Activated B cell treated with CpG ODN at 0.5 μM for 24 hours (primary cell): Measurements from ENCODE around the gene GNB1. TPM values are rescaled to one million over a fixed set of nuclear protein-coding genes. Genes with fewer than 3 reads are reported as not detected.

Source experiments
- ATAC-seq: fragments of 200-7000 bp; cut with Tn5 transposase; one replicate; pipeline ENCODE4 v1.10.0; 2021; ENCODE audit warnings: low read depth, mild to moderate bottlenecking, moderate library complexity
- CTCF ChIA-PET: fragments of 350-600 bp; sonication (Branson Sonifier 250); formaldehyde crosslinking; loops from one replicate; lab custom pipeline; 2021; ENCODE audit warnings: antibody characterized with exemption; lab: Charles Lee
- POLR2A ChIA-PET: fragments of 350-600 bp; sonication (Branson Sonifier 250); formaldehyde crosslinking; loops from one replicate; lab custom pipeline; 2021; ENCODE audit warnings: antibody characterized with exemption; lab: Charles Lee
- DNase-seq: peaks from one replicate; pipeline ENCODE4 v3.0.0; 2022
- H3K27ac Mint-ChIP-seq: one replicate; pipeline ENCODE4 v1.8.0; 2020; ENCODE audit warnings: mixed read lengths
- H3K27me3 Mint-ChIP-seq: one replicate; pipeline ENCODE4 v1.8.0; 2021; ENCODE audit warnings: mixed read lengths
- H3K36me3 Mint-ChIP-seq: one replicate; pipeline ENCODE4 v1.8.0; 2021; ENCODE audit warnings: low read depth, mixed read lengths
- H3K4me1 Mint-ChIP-seq: one replicate; pipeline ENCODE4 v1.8.0; 2021; ENCODE audit warnings: mixed read lengths
- H3K4me3 Mint-ChIP-seq: one replicate; pipeline ENCODE4 v1.8.0; 2020; ENCODE audit warnings: mild to moderate bottlenecking, mixed read lengths
- H3K9me3 Mint-ChIP-seq: one replicate; pipeline ENCODE4 v1.8.0; 2020; ENCODE audit warnings: mixed read lengths
- CTCF ChIP-seq: fragments of 200-600 bp; IDR thresholded peaks from one replicate; pipeline ENCODE4 v1.8.0; 2022; ENCODE audit warnings: antibody characterized with exemption, mild to moderate bottlenecking
- intact Hi-C: fragments of 100-400 bp; cut with micrococcal nuclease; formaldehyde crosslinking; loops from one replicate; pipeline ENCODE4 v1.15.1; 2024
- total RNA-seq: library from RNA; stranded (reverse); gene quantifications from 2 replicates; pipeline ENCODE4 v1.2.3, GENCODE V29; 2022

The GNB1 gene
- total RNA-seq, 1 donor from 2014 or later, result 302 TPM

- peaks cover 32% of the 10 kb centered on the region for H3K4me1 Mint-ChIP-seq
- no peak for DNase-seq
- no peak for TF ChIP-seq CTCF
- intact Hi-C loops, result loop anchor here (10.0 kb wide), 1 partner anchor 814 kb away; the partner anchor contains the start of gene PRXL2B
- no peaks in the 10 kb centered on the region for H3K27me3 Mint-ChIP-seq
- H3K9me3 Mint-ChIP-seq, result peaks cover 4% of the 10 kb centered on the region
- H3K27ac Mint-ChIP-seq, result peak overlapping the region; percentile 39
- no peak for ATAC-seq
- CTCF ChIA-PET, result no interaction called here
- POLR2A ChIA-PET, result interaction anchor here (0.7 kb wide), 1 partner anchor 30 kb away, joined by 4 read pairs; no protein-coding TSS in a partner anchor
- no peak overlapping the region for H3K4me3 Mint-ChIP-seq
- peaks cover 57% of the 10 kb centered on the region for H3K36me3 Mint-ChIP-seq
Observed at GRCh38 chr1:1771096-1771495, 119.8 kb downstream of the GNB1 start.

- H3K36me3 Mint-ChIP-seq, result peaks cover 50% of the 10 kb centered on the region
Observed at GRCh38 chr1:1770102-1770501, 120.8 kb downstream of the GNB1 start.

GRCh38 chr1:1768249-1768992 lies 122.5 kb downstream of the GNB1 start:
- Mint-ChIP-seq H3K27me3 (no peaks in the 10 kb centered on the region), H3K4me3 (no peak overlapping the region), H3K36me3 (peaks cover 67% of the 10 kb centered on the region), H3K27ac (no peak overlapping the region), H3K9me3 (peaks cover 4% of the 10 kb centered on the region), H3K4me1 (peaks cover 14% of the 10 kb centered on the region)
- ChIA-PET CTCF (no interaction called here), POLR2A (no interaction called here)
- DNase-seq (no peak), ATAC-seq (no peak)
- intact Hi-C loops, result no loop called here
- TF ChIP-seq CTCF, result no peak

More at GRCh38 chr1:1770102-1770501, 120.8 kb downstream of the GNB1 start:
- DNase-seq (no peak), ATAC-seq (no peak)
- no peak overlapping the region for H3K27ac Mint-ChIP-seq
- peaks cover 4% of the 10 kb centered on the region for H3K9me3 Mint-ChIP-seq
- POLR2A ChIA-PET, result no interaction called here
- no peak for TF ChIP-seq CTCF
- peaks cover 22% of the 10 kb centered on the region for H3K4me1 Mint-ChIP-seq
- intact Hi-C loops, result loop anchor here (10.0 kb wide), 1 partner anchor 815 kb away; the partner anchor contains the start of gene PRXL2B
- CTCF ChIA-PET, result no interaction called here
- H3K27me3 Mint-ChIP-seq, result no peaks in the 10 kb centered on the region
- no peak overlapping the region for H3K4me3 Mint-ChIP-seq

GRCh38 chr1:1764876-1765470 lies 125.9 kb downstream of the GNB1 start:
- Mint-ChIP-seq H3K36me3 (peaks cover 80% of the 10 kb centered on the region), H3K27me3 (no peaks in the 10 kb centered on the region), H3K4me1 (peaks cover 8% of the 10 kb centered on the region), H3K4me3 (no peak overlapping the region), H3K27ac (no peak overlapping the region), H3K9me3 (no peaks in the 10 kb centered on the region)
- ChIA-PET CTCF (no interaction called here), POLR2A (no interaction called here)
- DNase-seq, result no peak
- intact Hi-C loops, result loop anchor here (1.0 kb wide), 1 partner anchor 141 kb away; no protein-coding TSS in a partner anchor
- ATAC-seq, result no peak
- TF ChIP-seq CTCF, result no peak
